ENCODE results near the gene RGR. TPM values are rescaled to one million over a fixed set of nuclear protein-coding genes. Genes with fewer than 3 reads are reported as not detected.

RGR gene
- total and polyA plus RNA-seq, 8 donors, result not detected

GRCh38 chr10:84226616-84227015 is 18.2 kb upstream of the RGR start:
- FAIRE-seq (no peak), DNase-seq (no peak), ATAC-seq (no peak)
- Histone ChIP-seq H3K27ac (no peak overlapping the region), H3K36me3 (no peaks in the 10 kb centered on the region), H3K9me3 (no peaks in the 10 kb centered on the region), H3K4me1 (no peaks in the 10 kb centered on the region), H3K27me3 (no peaks in the 10 kb centered on the region), H3K4me3 (no peak overlapping the region)
- no peak for TF ChIP-seq CTCF (IDR thresholded peaks at IDR 0.05)
- 63 to 73% methylated on average over 3 of the region's 3 CpGs for WGBS, 2 donors
- intact Hi-C loops (cut with DNase I), result no loop called here

GRCh38 chr10:84227810-84228209 is 17.0 kb upstream of the RGR start:
- no peaks in the 10 kb centered on the region for H3K36me3 ChIP-seq
- TF ChIP-seq CTCF (IDR thresholded peaks at IDR 0.05), result no peak
- no peak overlapping the region for H3K4me3 ChIP-seq
- ATAC-seq (no peak), DNase-seq (no peak), FAIRE-seq (no peak)
- H3K27me3 ChIP-seq, result no peaks in the 10 kb centered on the region
- no peaks in the 10 kb centered on the region for H3K9me3 ChIP-seq
- H3K4me1 ChIP-seq, result no peaks in the 10 kb centered on the region
- intact Hi-C loops (cut with DNase I), result no loop called here
- 50 to 70% methylated on average over 4 of the region's 4 CpGs for WGBS, 2 donors
- H3K27ac ChIP-seq, result no peak overlapping the region

GRCh38 chr10:84230359-84230758 is 14.5 kb upstream of the RGR start:
- Histone ChIP-seq H3K4me1 (no peaks in the 10 kb centered on the region), H3K27ac (no peak overlapping the region), H3K9me3 (no peaks in the 10 kb centered on the region), H3K36me3 (no peaks in the 10 kb centered on the region), H3K27me3 (no peaks in the 10 kb centered on the region), H3K4me3 (no peak overlapping the region)
- intact Hi-C loops (cut with DNase I), result no loop called here
- ATAC-seq (no peak), DNase-seq (no peak), FAIRE-seq (no peak)
- no peak for TF ChIP-seq CTCF (IDR thresholded peaks at IDR 0.05)
- 69 to 77% methylated on average over 1 of the region's 1 CpG for WGBS, 2 donors

- TF ChIP-seq CTCF (IDR thresholded peaks at IDR 0.05), result no peak
- Histone ChIP-seq H3K4me3 (no peak overlapping the region), H3K4me1 (no peaks in the 10 kb centered on the region), H3K27me3 (no peaks in the 10 kb centered on the region), H3K36me3 (no peaks in the 10 kb centered on the region), H3K27ac (no peak overlapping the region), H3K9me3 (no peaks in the 10 kb centered on the region)
- intact Hi-C loops (cut with DNase I), result no loop called here
- no peak for FAIRE-seq
- DNase-seq, result no peak
- WGBS, 2 donors, result 73 to 75% methylated on average over 10 of the region's 10 CpGs
- no peak for ATAC-seq
Measured at GRCh38 chr10:84232376-84232775, 12.5 kb upstream of the RGR start.

GRCh38 chr10:84233940-84234339 is 10.9 kb upstream of the RGR start:
- Histone ChIP-seq H3K27me3 (no peaks in the 10 kb centered on the region), H3K4me1 (no peaks in the 10 kb centered on the region), H3K27ac (no peak overlapping the region), H3K9me3 (no peaks in the 10 kb centered on the region), H3K36me3 (no peaks in the 10 kb centered on the region), H3K4me3 (no peak overlapping the region)
- FAIRE-seq (no peak), ATAC-seq (no peak), DNase-seq (no peak)
- TF ChIP-seq CTCF (IDR thresholded peaks at IDR 0.05), result no peak
- WGBS, 2 donors, result 77 to 91% methylated on average over 4 of the region's 4 CpGs
- intact Hi-C loops (cut with DNase I), result no loop called here
